Stimulated activated naive CD8-positive, alpha-beta T cell treated with anti-CD3 and anti-CD28 coated beads, Interleukin-15, Interleukin-2, amounts not matched to agents 100 ng/mL and 50 ng/mL, for 24 hours (primary cell): Measurements from ENCODE around the gene PRKCA.

Experiments
- H3K27ac Mint-ChIP-seq: one replicate; pipeline ENCODE4 v1.8.0; 2021; ENCODE audit warnings: mild to moderate bottlenecking, mixed read lengths
- H3K27me3 Mint-ChIP-seq: one replicate; pipeline ENCODE4 v1.8.0; 2021; ENCODE audit warnings: mixed read lengths
- H3K36me3 Mint-ChIP-seq: one replicate; pipeline ENCODE4 v1.8.0; 2021; ENCODE audit warnings: low read depth, mixed read lengths
- H3K4me1 Mint-ChIP-seq: one replicate; pipeline ENCODE4 v1.8.0; 2021; ENCODE audit warnings: low read depth, mixed read lengths
- H3K4me3 Mint-ChIP-seq: one replicate; pipeline ENCODE4 v1.8.0; 2021; ENCODE audit warnings: mild to moderate bottlenecking, mixed read lengths
- H3K9me3 Mint-ChIP-seq: one replicate; pipeline ENCODE4 v1.8.0; 2021; ENCODE audit warnings: mixed read lengths

PRKCA gene

DNA sequence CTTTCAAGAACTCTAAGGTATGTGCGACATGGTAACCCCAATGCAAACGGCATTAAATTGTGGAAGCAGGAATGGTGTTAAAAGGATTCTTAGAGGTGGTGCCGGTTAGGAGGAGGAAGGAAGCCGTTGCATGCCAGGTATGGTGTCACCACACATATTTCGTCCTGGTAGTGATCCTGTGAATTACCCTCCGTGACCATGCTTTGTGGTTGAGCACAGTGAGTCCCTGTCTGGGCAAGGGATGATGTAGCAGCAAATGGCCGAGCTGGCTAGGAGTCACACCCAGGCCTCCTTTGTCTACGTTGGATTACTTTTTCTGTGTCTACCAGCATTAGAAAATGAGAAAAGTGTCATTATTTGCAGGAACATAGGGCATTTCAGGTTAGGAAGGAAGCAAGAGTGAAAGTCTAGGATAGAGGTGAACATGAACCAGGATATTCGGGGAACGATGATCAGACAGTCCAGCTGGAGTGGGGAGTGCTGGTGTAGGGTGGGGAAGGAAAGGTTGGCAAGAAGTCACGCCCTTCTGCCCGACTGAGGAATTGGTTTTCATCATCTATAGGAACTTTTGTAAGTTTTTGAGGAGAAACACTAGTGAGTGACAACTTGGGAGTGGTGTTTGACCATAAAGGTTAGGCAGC is 123.5 kb downstream of the PRKCA start:
- Mint-ChIP-seq H3K27ac (peak overlapping the region; percentile 46), H3K27me3 (no peaks in the 10 kb centered on the region)

DNA sequence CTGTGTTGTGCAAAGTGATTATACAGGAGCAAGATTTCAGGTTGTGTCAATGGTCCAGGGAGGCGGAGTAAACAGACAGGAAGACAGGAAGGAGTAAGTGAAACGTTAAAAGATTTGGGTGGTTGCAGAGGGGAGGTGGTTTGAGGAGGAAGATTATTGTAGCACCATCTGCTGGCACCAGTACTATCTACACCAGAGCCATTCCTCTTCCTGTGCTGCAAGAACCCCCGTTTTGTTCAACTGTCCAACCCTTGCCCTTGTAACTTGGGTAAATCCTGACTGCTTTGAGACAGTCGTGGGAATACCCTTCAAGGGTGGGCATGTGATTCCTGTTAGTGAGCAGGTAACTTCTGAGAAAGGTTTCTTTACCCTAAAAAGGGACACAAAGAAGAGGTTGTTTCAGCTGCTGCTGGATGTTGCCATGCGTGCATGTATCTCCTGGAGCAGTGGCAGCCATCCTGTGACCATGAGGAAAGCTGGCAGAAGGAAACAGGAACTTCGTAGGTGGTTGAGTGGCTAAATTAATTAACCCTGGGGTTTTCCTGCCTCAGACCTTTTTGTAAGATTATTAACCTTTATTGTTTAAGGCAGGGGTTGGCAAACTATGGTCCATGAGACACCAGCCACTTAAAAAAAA is 124.1 kb downstream of the PRKCA start:
- peaks cover 25% of the 10 kb centered on the region for H3K36me3 Mint-ChIP-seq
- peak overlapping the region; percentile 29 for H3K4me3 Mint-ChIP-seq
- peaks cover 87% of the 10 kb centered on the region for H3K4me1 Mint-ChIP-seq
- peak overlapping the region; percentile 46 for H3K27ac Mint-ChIP-seq
- H3K9me3 Mint-ChIP-seq, result no peaks in the 10 kb centered on the region
- H3K27me3 Mint-ChIP-seq, result no peaks in the 10 kb centered on the region

More for the DNA sequence above, 123.5 kb downstream of the PRKCA start:
- Mint-ChIP-seq H3K4me1 (peaks cover 88% of the 10 kb centered on the region), H3K36me3 (peaks cover 25% of the 10 kb centered on the region), H3K4me3 (peak overlapping the region; percentile 29), H3K9me3 (no peaks in the 10 kb centered on the region)

GRCh38 chr17:66427134-66427533 is 124.7 kb downstream of the PRKCA start:
- H3K36me3 Mint-ChIP-seq, result peaks cover 25% of the 10 kb centered on the region
- H3K27ac Mint-ChIP-seq, result peak overlapping the region; percentile 60
- H3K4me1 Mint-ChIP-seq, result peaks cover 87% of the 10 kb centered on the region
- H3K27me3 Mint-ChIP-seq, result no peaks in the 10 kb centered on the region
- no peaks in the 10 kb centered on the region for H3K9me3 Mint-ChIP-seq
- H3K4me3 Mint-ChIP-seq, result no peak overlapping the region

DNA sequence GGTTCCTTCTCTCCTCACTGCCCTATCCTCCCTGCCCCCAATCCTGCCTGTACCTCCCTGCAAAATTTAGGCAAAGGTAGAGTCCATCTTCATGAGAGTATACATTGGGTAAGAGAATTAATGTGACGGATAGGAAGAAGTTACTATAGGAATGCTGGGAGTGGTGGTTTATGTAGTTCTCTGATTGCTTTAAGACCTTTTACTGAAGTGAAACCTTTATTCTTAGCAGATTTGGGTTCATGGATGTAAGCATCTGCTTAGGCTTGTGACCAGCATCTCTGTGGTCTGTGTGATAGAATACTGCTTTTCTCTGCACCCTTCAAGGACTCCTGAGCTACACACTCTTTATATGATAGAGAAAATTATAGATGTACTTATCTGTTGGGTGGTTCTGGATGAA is 127.3 kb downstream of the PRKCA start:
- peak overlapping the region; percentile 6 for H3K27ac Mint-ChIP-seq
- peaks cover 16% of the 10 kb centered on the region for H3K36me3 Mint-ChIP-seq
- no peaks in the 10 kb centered on the region for H3K9me3 Mint-ChIP-seq
- H3K4me1 Mint-ChIP-seq, result peaks cover 76% of the 10 kb centered on the region
- no peaks in the 10 kb centered on the region for H3K27me3 Mint-ChIP-seq
- no peak overlapping the region for H3K4me3 Mint-ChIP-seq

GRCh38 chr17:66430846-66431795 is 128.7 kb downstream of the PRKCA start:
- H3K9me3 Mint-ChIP-seq, result no peaks in the 10 kb centered on the region
- no peak overlapping the region for H3K27ac Mint-ChIP-seq
- H3K36me3 Mint-ChIP-seq, result peaks cover 6% of the 10 kb centered on the region
- no peaks in the 10 kb centered on the region for H3K27me3 Mint-ChIP-seq
- no peak overlapping the region for H3K4me3 Mint-ChIP-seq
- peaks cover 62% of the 10 kb centered on the region for H3K4me1 Mint-ChIP-seq

- Mint-ChIP-seq H3K4me1 (peaks cover 56% of the 10 kb centered on the region), H3K36me3 (peaks cover 4% of the 10 kb centered on the region), H3K27me3 (no peaks in the 10 kb centered on the region), H3K4me3 (no peak overlapping the region), H3K9me3 (no peaks in the 10 kb centered on the region), H3K27ac (no peak overlapping the region)
Observed at GRCh38 chr17:66431910-66432309, 129.5 kb downstream of the PRKCA start.

- Mint-ChIP-seq H3K27me3 (no peaks in the 10 kb centered on the region), H3K27ac (no peak overlapping the region), H3K9me3 (no peaks in the 10 kb centered on the region), H3K36me3 (peaks cover 4% of the 10 kb centered on the region), H3K4me1 (peaks cover 53% of the 10 kb centered on the region), H3K4me3 (no peak overlapping the region)
Observed at GRCh38 chr17:66432411-66432957, 130.1 kb downstream of the PRKCA start.

- no peak overlapping the region for H3K27ac Mint-ChIP-seq
- no peaks in the 10 kb centered on the region for H3K9me3 Mint-ChIP-seq
- H3K4me1 Mint-ChIP-seq, result peaks cover 51% of the 10 kb centered on the region
- no peak overlapping the region for H3K4me3 Mint-ChIP-seq
- H3K36me3 Mint-ChIP-seq, result peaks cover 5% of the 10 kb centered on the region
- no peaks in the 10 kb centered on the region for H3K27me3 Mint-ChIP-seq
Observed at GRCh38 chr17:66432996-66433551, 130.7 kb downstream of the PRKCA start.

- Mint-ChIP-seq H3K9me3 (no peaks in the 10 kb centered on the region), H3K36me3 (peaks cover 12% of the 10 kb centered on the region), H3K27ac (no peak overlapping the region), H3K27me3 (no peaks in the 10 kb centered on the region), H3K4me3 (no peak overlapping the region), H3K4me1 (peaks cover 52% of the 10 kb centered on the region)
Observed at GRCh38 chr17:66435182-66435581, 132.8 kb downstream of the PRKCA start.

DNA sequence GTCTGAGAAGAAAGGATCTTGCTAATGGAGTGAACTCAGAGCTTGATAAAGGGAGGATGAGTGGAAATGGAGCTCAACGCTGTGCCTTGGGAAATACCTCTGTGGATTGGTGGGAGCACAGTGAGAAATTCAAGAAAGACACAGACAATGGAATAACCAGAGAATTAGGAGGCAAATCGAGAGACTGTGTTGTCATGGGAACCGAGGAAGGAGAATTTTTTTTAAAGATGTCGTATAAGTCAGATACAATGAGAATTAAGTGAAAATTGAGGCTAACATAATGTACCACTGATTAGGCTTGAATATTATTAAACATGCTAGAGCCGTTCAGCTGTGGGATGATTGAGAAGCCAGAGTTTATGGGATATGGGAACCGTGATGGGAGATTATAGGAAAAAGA is 134.2 kb downstream of the PRKCA start:
- Mint-ChIP-seq H3K27me3 (no peaks in the 10 kb centered on the region), H3K27ac (no peak overlapping the region), H3K4me1 (peaks cover 51% of the 10 kb centered on the region), H3K9me3 (no peaks in the 10 kb centered on the region), H3K4me3 (no peak overlapping the region), H3K36me3 (peaks cover 16% of the 10 kb centered on the region)

GRCh38 chr17:66437476-66438026 is 135.1 kb downstream of the PRKCA start:
- Mint-ChIP-seq H3K27ac (peak overlapping the region; percentile 27), H3K27me3 (no peaks in the 10 kb centered on the region), H3K36me3 (peaks cover 23% of the 10 kb centered on the region), H3K4me1 (peaks cover 50% of the 10 kb centered on the region), H3K4me3 (no peak overlapping the region), H3K9me3 (no peaks in the 10 kb centered on the region)

DNA sequence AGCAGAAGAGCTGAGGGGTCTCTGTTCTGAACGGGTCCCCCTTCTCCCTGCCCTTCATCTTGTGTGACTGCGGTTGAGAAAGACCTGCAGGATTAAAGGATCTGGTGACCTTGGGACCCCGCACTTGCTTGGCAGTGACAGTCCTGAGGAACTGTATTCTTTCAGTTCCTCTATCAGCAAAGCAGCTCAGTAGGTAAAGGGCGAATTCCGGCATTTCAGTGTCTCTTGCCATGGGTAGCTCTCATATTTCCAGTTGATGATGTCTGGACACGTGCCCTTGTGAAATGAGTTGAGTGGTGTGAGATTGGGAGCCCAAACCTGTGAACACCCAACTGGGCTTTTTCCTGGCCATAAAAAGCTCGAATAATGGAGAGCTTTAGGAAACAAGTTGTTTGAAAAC is 135.7 kb downstream of the PRKCA start:
- H3K4me3 Mint-ChIP-seq, result no peak overlapping the region
- H3K9me3 Mint-ChIP-seq, result no peaks in the 10 kb centered on the region
- H3K36me3 Mint-ChIP-seq, result peaks cover 28% of the 10 kb centered on the region
- no peaks in the 10 kb centered on the region for H3K27me3 Mint-ChIP-seq
- peak overlapping the region; percentile 27 for H3K27ac Mint-ChIP-seq
- H3K4me1 Mint-ChIP-seq, result peaks cover 50% of the 10 kb centered on the region

GRCh38 chr17:66441101-66441661 is 138.8 kb downstream of the PRKCA start:
- H3K27me3 Mint-ChIP-seq, result no peaks in the 10 kb centered on the region
- H3K4me3 Mint-ChIP-seq, result peak overlapping the region; percentile 42
- H3K27ac Mint-ChIP-seq, result no peak overlapping the region
- H3K9me3 Mint-ChIP-seq, result no peaks in the 10 kb centered on the region
- peaks cover 50% of the 10 kb centered on the region for H3K36me3 Mint-ChIP-seq
- peaks cover 78% of the 10 kb centered on the region for H3K4me1 Mint-ChIP-seq

GRCh38 chr17:66443166-66443565 is 140.8 kb downstream of the PRKCA start:
- H3K27ac Mint-ChIP-seq, result peak overlapping the region; percentile 6
- H3K4me3 Mint-ChIP-seq, result no peak overlapping the region
- H3K4me1 Mint-ChIP-seq, result peaks cover 92% of the 10 kb centered on the region
- no peaks in the 10 kb centered on the region for H3K27me3 Mint-ChIP-seq
- H3K36me3 Mint-ChIP-seq, result peaks cover 55% of the 10 kb centered on the region
- H3K9me3 Mint-ChIP-seq, result no peaks in the 10 kb centered on the region
